GM12878 (cell line): ENCODE measurements around the gene GJD2. TPM values are rescaled to one million over a fixed set of nuclear protein-coding genes. Genes with fewer than 3 reads are reported as not detected.

Source experiments
- ATAC-seq: fragments of 200-7000 bp; cut with Tn5 transposase; 3 replicates; pipeline ENCODE4 v1.9.1; 2020; ENCODE audit warnings: mild to moderate bottlenecking, moderate library complexity
- BruUV-seq: library from RNA; stranded (reverse); fragments of 400-500 nt; replicated peaks from 2 replicates; lab custom pipeline; 2021; lab: Mats Ljungman, UMichigan
- CTCF ChIA-PET: fragments of 300-600 bp; sonication (Branson Sonifier 250); formaldehyde crosslinking; extraction: SDS; loops from one replicate; lab custom pipeline; 2021; ENCODE audit warnings: inconsistent platforms; lab: Yijun Ruan, JAX
- POLR2A ChIA-PET: fragments of 350-600 bp; formaldehyde crosslinking; extraction: SDS; loops from one replicate; lab custom pipeline; 2021; ENCODE audit warnings: inconsistent platforms; lab: Charles Lee
- RAD21 ChIA-PET: fragments of 300-600 bp; sonication (Branson Sonifier 250); formaldehyde crosslinking; loops from one replicate; lab custom pipeline; 2023; ENCODE audit warnings: antibody characterized with exemption; ENCODE audit not compliant: unreplicated experiment; lab: Charles Lee
- SMC1A ChIA-PET: fragments of 300-600 bp; sonication (Branson Sonifier 250); formaldehyde crosslinking; loops from one replicate; lab custom pipeline; 2023; ENCODE audit not compliant: unreplicated experiment, uncharacterized antibody; lab: Charles Lee
- DNase-seq: peaks from one replicate; pipeline ENCODE4 v3.0.0-alpha.2; 2011; ENCODE audit warnings: low read depth, low spot score
- FAIRE-seq: peaks from 3 replicates; lab custom pipeline; 2011; peaks lifted over from hg19 to GRCh38; lab: Jason Lieb, UNC
- H2AFZ ChIP-seq: 2 replicates; pipeline ENCODE4 v1.6.0; 2011; ENCODE audit warnings: low read depth, low read length, control low read depth; ENCODE audit not compliant: control insufficient read depth
- H3K27ac ChIP-seq: 2 replicates; pipeline ENCODE4 v1.5.1; 2011; ENCODE audit warnings: control low read depth; ENCODE audit not compliant: control insufficient read depth, insufficient read depth
- H3K27me3 ChIP-seq, 2 experiments: replicated peaks in 1 of 2; 2 replicates each; pipeline versions ENCODE4 v1.6.0 to v1.6.1; 2011; ENCODE audit warnings: low read length in 1 of 2; ENCODE audit not compliant: control insufficient read depth in 2 of 2, insufficient read depth in 2 of 2
- H3K36me3 ChIP-seq, 2 experiments: 2 replicates each; pipeline ENCODE4 v1.5.1; 2011; ENCODE audit warnings: low read length in 1 of 2; ENCODE audit not compliant: control insufficient read depth in 2 of 2, insufficient read depth in 2 of 2
- H3K4me1 ChIP-seq: 2 replicates; pipeline ENCODE4 v1.6.1; 2011; ENCODE audit warnings: mild to moderate bottlenecking, low read length, moderate library complexity, mixed read lengths; ENCODE audit not compliant: control insufficient read depth, insufficient read depth
- H3K4me2 ChIP-seq: 2 replicates; pipeline ENCODE4 v1.6.0; 2011; ENCODE audit warnings: control low read depth; ENCODE audit not compliant: control insufficient read depth, insufficient read depth
- H3K4me3 ChIP-seq: fragments of 200-600 bp; sonication (generic); 2 replicates; pipeline ENCODE4 v1.5.1; 2016
- H3K79me2 ChIP-seq: 2 replicates; pipeline ENCODE4 v1.6.0; 2011; ENCODE audit warnings: low read length; ENCODE audit not compliant: control insufficient read depth, insufficient read depth
- H3K9ac ChIP-seq: 2 replicates; pipeline ENCODE4 v1.8.0; 2011; ENCODE audit warnings: low read length, control low read depth, mixed read lengths; ENCODE audit not compliant: control insufficient read depth, insufficient read depth
- H3K9me3 ChIP-seq: replicated peaks from 3 replicates; pipeline ENCODE4 v1.5.1; 2011; ENCODE audit warnings: mild to moderate bottlenecking, low read length; ENCODE audit not compliant: control insufficient read depth, insufficient read depth
- H4K20me1 ChIP-seq: 2 replicates; pipeline ENCODE4 v1.6.0; 2011; ENCODE audit not compliant: control insufficient read depth, insufficient read depth
- BMI1 ChIP-seq: fragments of 450-650 bp; IDR thresholded peaks from 2 replicates; pipeline ENCODE4 v1.6.1; 2016; ENCODE audit warnings: mild to moderate bottlenecking, moderate library complexity, borderline replicate concordance
- CREM ChIP-seq: IDR thresholded peaks from 2 replicates; pipeline ENCODE4 v1.6.1; 2014; ENCODE audit warnings: antibody characterized with exemption, low read depth
- EGR1 ChIP-seq, 2 experiments: IDR thresholded peaks; 1 replicate in 1 of 2; 2 replicates in 1 of 2; pipeline ENCODE4 v1.6.1; 2011 to 2012; ENCODE audit warnings: low read depth in 2 of 2, low read length in 2 of 2, borderline replicate concordance in 1 of 2, mild to moderate bottlenecking in 1 of 2, moderate library complexity in 1 of 2
- ESRRA ChIP-seq: IDR thresholded peaks from 2 replicates; pipeline ENCODE4 v1.6.1; 2012; ENCODE audit warnings: mild to moderate bottlenecking, low read length, improper control_type of control experiment
- HDAC2 ChIP-seq: fragments of 200-600 bp; sonication (generic); IDR thresholded peaks from 2 replicates; pipeline ENCODE4 v1.6.1; 2017
- JUNB ChIP-seq: IDR thresholded peaks from 2 replicates; pipeline ENCODE4 v1.6.1; 2016; ENCODE audit warnings: antibody characterized with exemption, mild to moderate bottlenecking
- SIN3A ChIP-seq: IDR thresholded peaks from 2 replicates; pipeline ENCODE4 v1.6.1; 2012; ENCODE audit warnings: low read depth, low read length, improper control_type of control experiment
- SIX5 ChIP-seq: IDR thresholded peaks from 2 replicates; pipeline ENCODE4 v1.6.1; 2011; ENCODE audit warnings: mild to moderate bottlenecking, low read depth, low read length, moderate library complexity; ENCODE audit not compliant: severe bottlenecking
- SMAD5 ChIP-seq: IDR thresholded peaks from 2 replicates; pipeline ENCODE4 v1.6.1; 2016; ENCODE audit warnings: antibody characterized with exemption, low read depth
- SMC3 ChIP-seq: IDR thresholded peaks from 2 replicates; pipeline ENCODE4 v1.6.1; 2011; ENCODE audit warnings: low read length, improper control_type of control experiment, borderline replicate concordance
- SP1 ChIP-seq: IDR thresholded peaks from one replicate; pipeline ENCODE4 v1.6.1; 2011; ENCODE audit warnings: low read depth, low read length
- STAT1 ChIP-seq: fragments of 450-650 bp; conservative IDR thresholded peaks from 2 replicates; pipeline ENCODE4 v1.6.1; 2014; ENCODE audit warnings: antibody characterized with exemption, mild to moderate bottlenecking
- ZNF207 ChIP-seq: fragments of 450-650 bp; IDR thresholded peaks from 2 replicates; pipeline ENCODE4 v1.6.1; 2014; ENCODE audit warnings: antibody characterized with exemption, mild to moderate bottlenecking, borderline replicate concordance
- ZNF384 ChIP-seq: IDR thresholded peaks from 2 replicates; pipeline ENCODE4 v1.6.1; 2012; ENCODE audit warnings: low read depth, mild to moderate bottlenecking, low read length, improper control_type of control experiment, borderline replicate concordance
- WGBS: methylation state at CpG from one replicate; pipeline ENCODE4 v1.1.6; 2016; ENCODE audit warnings: low lambda C conversion rate; ENCODE audit not compliant: insufficient replicate concordance, insufficient coverage; ENCODE audit errors: missing lambda C conversion rate; 5-methylcytosine and 5-hydroxymethylcytosine counted together
- in situ Hi-C: fragments of 300-500 bp; cut with MboI; formaldehyde crosslinking; loops from 9 replicates; pipeline ENCODE4 v1.14.3; 2018; ENCODE audit warnings: mixed read lengths
- intact Hi-C: fragments of 100-400 bp; cut with micrococcal nuclease; formaldehyde crosslinking; loops from one replicate; pipeline ENCODE4 v1.14.2; 2022; ENCODE audit not compliant: unreplicated experiment
- polyA plus RNA-seq, 11 experiments: library from polyadenylated mRNA; depleted of rRNA in 4 of 11; unstranded in 6 of 11; stranded (reverse) in 5 of 11; fragments of >200 nt; fragmentation: Nextera tagmentation in 4 of 11; fragmentation: Illumina TruSeq in 1 of 11; extraction: Ambion mirVana in 4 of 11; extraction: Trizol in 1 of 11; gene quantifications; 1 replicate in 1 of 11; 2 replicates in 10 of 11; pipeline versions ENCODE4 v1.2.1 to v1.2.3, GENCODE V29; 2011 to 2016; ENCODE audit warnings: inconsistent platforms in 2 of 11, missing spikeins in 2 of 11, low read depth in 1 of 11
- total RNA-seq, 4 experiments: library from RNA; depleted of rRNA in 3 of 4; stranded (reverse); fragments of >200 nt in 3 of 4; fragmentation: Illumina TruSeq in 1 of 4; extraction: Trizol in 1 of 4; gene quantifications; 2 replicates each; pipeline versions ENCODE4 v1.2.1 to v1.2.3, GENCODE V29; 2013 to 2021
- TF ChIP-seq, protein P1 (sequence below): fragments of 450-650 bp; IDR thresholded peaks from 2 replicates; pipeline ENCODE4 v1.6.1; 2017; ENCODE audit warnings: low read depth, mild to moderate bottlenecking, moderate library complexity
- TF ChIP-seq, protein P2 (sequence below): fragments of 450-650 bp; formaldehyde crosslinking; IDR thresholded peaks from 2 replicates; pipeline ENCODE4 v1.5.0; 2022; ENCODE audit warnings: mild to moderate bottlenecking, missing genetic modification characterization

The GJD2 gene
- total and polyA plus RNA-seq, 10 of the 15 experiments (the other 5 are each of a cell fraction or from before 2014, with no cell fraction given) = not detected

DNA sequence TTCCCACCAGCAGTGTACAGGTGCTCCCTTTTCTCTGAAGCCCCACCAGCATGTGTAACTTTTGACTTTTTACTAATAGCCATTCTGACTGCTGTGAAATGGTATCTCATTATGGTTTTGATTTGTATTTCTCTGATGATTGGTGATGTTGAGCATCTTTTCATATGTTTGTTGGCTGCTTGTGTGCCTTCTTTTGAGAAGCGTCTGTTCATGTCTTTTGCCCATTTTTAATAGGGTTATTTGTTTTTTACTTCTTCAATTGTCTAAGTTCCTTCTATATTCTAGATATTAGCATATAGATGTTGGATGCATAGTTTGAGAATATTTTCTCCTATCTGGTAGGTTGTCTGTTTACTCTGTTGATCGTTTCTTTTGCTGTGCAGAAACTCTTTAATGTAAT is 25.9 kb upstream of the GJD2 start:
- H3K4me2 ChIP-seq = no peak overlapping the region
- ATAC-seq = no peak
- no peak overlapping the region for H3K4me3 ChIP-seq
- no peaks in the 10 kb centered on the region for H3K9me3 ChIP-seq
- H3K79me2 ChIP-seq = no peaks in the 10 kb centered on the region
- in situ Hi-C loops (no loop called here), intact Hi-C loops (no loop called here)
- H3K27ac ChIP-seq = no peak overlapping the region
- ChIA-PET RAD21 (no interaction called here), SMC1A (no interaction called here), POLR2A (no interaction called here), CTCF (no interaction called here)
- H4K20me1 ChIP-seq = no peaks in the 10 kb centered on the region
- no peaks in the 10 kb centered on the region; a peak in 1 of 4 replicates for H3K27me3 ChIP-seq
- no peak overlapping the region for H2AFZ ChIP-seq
- H3K9ac ChIP-seq = no peak overlapping the region
- BruUV-seq = no TSS peak
- WGBS = 44% methylated on average over 2 of the region's 2 CpGs
- no peaks in the 10 kb centered on the region for H3K4me1 ChIP-seq
- no peak for DNase-seq
- FAIRE-seq = no peak
- TF ChIP-seq, protein P1, sequence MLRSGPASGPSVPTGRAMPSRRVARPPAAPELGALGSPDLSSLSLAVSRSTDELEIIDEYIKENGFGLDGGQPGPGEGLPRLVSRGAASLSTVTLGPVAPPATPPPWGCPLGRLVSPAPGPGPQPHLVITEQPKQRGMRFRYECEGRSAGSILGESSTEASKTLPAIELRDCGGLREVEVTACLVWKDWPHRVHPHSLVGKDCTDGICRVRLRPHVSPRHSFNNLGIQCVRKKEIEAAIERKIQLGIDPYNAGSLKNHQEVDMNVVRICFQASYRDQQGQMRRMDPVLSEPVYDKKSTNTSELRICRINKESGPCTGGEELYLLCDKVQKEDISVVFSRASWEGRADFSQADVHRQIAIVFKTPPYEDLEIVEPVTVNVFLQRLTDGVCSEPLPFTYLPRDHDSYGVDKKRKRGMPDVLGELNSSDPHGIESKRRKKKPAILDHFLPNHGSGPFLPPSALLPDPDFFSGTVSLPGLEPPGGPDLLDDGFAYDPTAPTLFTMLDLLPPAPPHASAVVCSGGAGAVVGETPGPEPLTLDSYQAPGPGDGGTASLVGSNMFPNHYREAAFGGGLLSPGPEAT = no peak
- TF ChIP-seq ZNF207 = no peak
- TF ChIP-seq SIX5 = no peak
- no peak for TF ChIP-seq STAT1
- no peak for TF ChIP-seq JUNB
- TF ChIP-seq ESRRA = no peak
- no peak for TF ChIP-seq BMI1
- no peak for TF ChIP-seq HDAC2
- no peak for TF ChIP-seq SP1
- no peak for TF ChIP-seq SIN3A
- no peak for TF ChIP-seq EGR1 (IDR thresholded peaks at IDR 0.05; ENCODE audit: borderline replicate concordance in 1 of 2, low read depth in 2 of 2, low read length in 2 of 2)
- no peak for TF ChIP-seq ZNF384
- TF ChIP-seq SMAD5 = no peak
- no peak for TF ChIP-seq SMC3
- TF ChIP-seq, protein P2, sequence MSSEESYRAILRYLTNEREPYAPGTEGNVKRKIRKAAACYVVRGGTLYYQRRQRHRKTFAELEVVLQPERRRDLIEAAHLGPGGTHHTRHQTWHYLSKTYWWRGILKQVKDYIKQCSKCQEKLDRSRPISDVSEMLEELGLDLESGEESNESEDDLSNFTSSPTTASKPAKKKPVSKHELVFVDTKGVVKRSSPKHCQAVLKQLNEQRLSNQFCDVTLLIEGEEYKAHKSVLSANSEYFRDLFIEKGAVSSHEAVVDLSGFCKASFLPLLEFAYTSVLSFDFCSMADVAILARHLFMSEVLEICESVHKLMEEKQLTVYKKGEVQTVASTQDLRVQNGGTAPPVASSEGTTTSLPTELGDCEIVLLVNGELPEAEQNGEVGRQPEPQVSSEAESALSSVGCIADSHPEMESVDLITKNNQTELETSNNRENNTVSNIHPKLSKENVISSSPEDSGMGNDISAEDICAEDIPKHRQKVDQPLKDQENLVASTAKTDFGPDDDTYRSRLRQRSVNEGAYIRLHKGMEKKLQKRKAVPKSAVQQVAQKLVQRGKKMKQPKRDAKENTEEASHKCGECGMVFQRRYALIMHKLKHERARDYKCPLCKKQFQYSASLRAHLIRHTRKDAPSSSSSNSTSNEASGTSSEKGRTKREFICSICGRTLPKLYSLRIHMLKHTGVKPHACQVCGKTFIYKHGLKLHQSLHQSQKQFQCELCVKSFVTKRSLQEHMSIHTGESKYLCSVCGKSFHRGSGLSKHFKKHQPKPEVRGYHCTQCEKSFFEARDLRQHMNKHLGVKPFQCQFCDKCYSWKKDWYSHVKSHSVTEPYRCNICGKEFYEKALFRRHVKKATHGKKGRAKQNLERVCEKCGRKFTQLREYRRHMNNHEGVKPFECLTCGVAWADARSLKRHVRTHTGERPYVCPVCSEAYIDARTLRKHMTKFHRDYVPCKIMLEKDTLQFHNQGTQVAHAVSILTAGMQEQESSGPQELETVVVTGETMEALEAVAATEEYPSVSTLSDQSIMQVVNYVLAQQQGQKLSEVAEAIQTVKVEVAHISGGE (CRISPR knock-in tag) = no peak
- TF ChIP-seq CREM = no peak
- no peaks in the 10 kb centered on the region for H3K36me3 ChIP-seq
